HG02763 (cell line): ENCODE measurements around the gene CAMK1D.

ENCODE experiments used
- ATAC-seq: cut with Tn5 transposase; IDR thresholded peaks from one replicate; pipeline ENCODE4 v1.9.1; 2021; ENCODE audit warnings: mild to moderate bottlenecking, moderate library complexity; ENCODE audit not compliant: unreplicated experiment

Gene CAMK1D

DNA sequence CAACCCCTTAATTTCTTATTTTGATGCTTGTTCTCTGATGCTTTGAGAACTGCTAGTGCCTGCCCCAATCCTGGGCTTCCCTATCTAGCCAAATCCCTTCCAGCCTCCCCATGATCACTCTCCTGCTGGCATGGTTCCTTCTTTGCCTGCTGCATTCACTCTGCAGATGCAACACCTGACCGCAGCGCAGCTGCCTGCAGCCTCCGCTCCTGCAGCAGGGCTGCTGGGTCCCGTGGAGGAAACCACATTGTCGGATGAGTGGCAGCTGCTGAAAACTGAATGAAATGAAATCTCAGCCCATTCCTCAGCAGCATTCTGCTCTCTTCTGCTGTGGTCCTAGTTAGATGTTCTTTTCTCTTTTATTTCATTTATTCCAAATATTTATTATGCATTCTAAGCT is 331.9 kb downstream of the CAMK1D start:
- no peak for ATAC-seq

DNA sequence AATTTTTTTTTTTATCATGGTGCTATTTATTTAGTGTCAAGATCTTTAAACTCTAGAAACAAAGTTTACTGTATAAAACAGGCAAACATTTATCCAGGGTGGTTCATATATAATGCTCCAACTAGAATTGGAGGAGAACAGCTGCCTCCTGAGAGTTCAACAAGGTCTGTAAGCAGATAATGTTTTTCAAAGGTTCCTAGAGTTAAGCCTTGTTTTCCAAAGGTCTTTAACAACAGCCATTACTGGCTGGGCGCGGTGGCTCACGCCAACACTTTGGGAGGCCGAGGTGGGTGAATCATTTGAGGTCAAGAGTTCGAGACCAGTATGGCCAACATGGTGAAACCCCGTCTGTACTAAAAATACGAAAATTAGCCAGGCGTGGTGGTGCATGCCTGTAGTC is 335.4 kb downstream of the CAMK1D start:
- no peak for ATAC-seq

DNA sequence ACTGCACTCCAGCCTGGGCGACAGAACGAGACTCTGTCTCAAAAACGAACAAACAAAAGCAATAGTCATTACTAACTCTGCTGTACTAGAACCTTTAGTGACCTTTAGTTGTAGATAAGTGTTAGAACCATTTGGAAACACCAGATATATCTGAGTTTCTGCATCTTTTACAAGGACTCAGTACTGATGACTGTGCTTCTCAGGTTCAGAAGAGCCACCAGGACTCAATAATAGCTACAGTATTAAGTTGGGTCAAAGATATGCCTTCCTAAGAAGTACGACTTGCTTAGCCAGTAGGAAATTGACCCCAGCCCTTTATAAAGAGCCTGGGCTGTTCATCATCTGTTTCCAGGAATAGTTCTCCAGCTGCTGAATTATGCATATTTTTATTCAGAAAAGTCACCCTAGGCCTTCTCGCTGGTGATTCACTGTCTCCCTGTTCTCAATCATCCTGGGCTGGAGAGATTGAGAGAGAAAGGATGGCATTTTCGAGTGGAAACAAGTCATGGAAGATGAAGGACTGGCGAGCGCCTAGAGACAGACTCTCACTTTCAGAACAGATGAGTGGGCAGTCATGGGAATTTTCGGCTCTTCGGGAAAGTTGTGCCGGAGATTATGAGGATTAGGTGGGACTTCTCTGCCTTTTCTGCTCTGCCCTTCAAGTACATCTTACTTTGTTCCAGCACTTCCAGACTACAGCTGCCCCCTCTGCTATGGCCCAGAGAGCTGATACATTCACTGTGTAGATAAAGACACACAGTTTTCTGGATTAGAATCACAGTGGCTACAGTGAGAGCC is 336.1 kb downstream of the CAMK1D start:
- no peak for ATAC-seq

- ATAC-seq = no peak
Measured at GRCh38 chr10:12687996-12688395, 338.6 kb downstream of the CAMK1D start.

DNA sequence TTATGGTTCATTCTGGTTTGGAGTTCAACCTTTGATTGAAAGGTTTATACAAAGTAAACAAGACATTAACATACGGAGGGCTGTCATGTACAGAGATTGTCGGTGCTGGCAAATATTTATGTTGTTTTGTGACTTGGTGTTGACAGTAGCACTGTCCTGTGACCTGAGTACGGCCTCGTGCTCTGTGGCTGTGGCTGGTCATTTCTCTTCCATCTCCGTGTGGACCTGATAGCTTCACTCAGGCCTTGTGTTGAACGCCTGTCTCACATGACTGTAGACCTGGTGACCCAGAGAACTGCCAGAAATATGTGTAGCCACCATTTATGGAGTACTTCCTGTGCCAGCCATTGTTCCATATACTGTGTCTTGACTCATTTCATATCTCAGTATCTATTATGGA is 340.5 kb downstream of the CAMK1D start:
- no peak for ATAC-seq

- no peak for ATAC-seq
Measured at GRCh38 chr10:12690525-12691126, 341.3 kb downstream of the CAMK1D start.

DNA sequence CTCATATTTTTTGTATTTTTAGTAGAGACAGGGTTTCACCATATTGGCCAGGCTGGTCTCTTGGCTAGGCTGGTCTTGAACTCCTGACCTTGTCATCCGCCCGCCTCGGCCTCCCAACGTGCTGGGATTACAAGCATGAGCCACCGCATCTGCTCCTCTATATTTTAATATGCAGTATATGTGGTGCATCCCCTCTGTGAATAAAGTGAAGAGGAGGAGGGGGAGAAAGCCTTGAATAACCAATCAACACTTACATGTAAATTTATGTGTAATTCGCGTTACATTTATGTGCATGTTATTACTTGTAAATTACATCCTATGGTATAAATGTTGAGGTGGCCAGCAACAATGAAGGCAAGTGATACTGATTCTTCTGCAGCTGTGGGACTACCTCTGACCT is 342.2 kb downstream of the CAMK1D start:
- no peak for ATAC-seq

- ATAC-seq = no peak
Measured at GRCh38 chr10:12697764-12698163, 348.4 kb downstream of the CAMK1D start.

DNA sequence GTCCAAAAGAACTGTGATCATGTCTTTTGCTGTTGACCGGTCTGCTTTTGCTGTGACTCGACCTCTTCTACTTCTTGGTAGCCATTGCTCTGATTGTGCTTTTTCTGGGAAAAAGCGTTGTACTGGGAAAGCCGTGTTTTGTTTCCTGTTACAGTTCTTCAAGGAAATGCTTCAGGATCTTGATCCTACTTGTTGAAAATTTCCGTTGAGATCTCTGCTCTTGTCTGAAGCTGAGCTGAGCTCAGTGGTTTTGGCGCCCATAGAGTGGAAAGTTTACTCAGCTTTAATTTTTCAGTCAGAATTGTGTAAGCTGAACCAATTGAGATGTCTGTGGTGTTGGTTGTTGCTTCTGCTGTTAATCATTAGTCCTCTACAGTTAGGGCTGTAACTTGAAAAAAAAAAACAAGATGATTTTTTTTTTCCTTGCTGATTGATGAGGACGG is 349.9 kb downstream of the CAMK1D start:
- no peak for ATAC-seq

- no peak for ATAC-seq
Measured at GRCh38 chr10:12699781-12700556, 350.6 kb downstream of the CAMK1D start.

DNA sequence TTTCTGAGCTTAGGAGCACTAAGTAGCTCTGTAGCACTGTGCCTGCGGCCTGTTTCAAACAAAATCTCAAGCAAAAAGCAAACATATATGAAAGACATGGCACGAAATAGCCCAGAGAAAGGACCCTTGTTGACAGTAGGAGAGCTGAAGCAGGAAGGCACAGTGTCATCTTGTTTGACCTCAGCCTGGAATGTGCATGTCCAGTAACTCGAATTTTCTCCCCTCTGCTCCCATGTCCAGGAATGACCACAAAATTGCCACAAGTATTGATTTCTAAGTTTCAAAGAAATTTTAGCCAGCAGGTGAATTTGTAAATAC is 351.2 kb downstream of the CAMK1D start:
- no peak for ATAC-seq

DNA sequence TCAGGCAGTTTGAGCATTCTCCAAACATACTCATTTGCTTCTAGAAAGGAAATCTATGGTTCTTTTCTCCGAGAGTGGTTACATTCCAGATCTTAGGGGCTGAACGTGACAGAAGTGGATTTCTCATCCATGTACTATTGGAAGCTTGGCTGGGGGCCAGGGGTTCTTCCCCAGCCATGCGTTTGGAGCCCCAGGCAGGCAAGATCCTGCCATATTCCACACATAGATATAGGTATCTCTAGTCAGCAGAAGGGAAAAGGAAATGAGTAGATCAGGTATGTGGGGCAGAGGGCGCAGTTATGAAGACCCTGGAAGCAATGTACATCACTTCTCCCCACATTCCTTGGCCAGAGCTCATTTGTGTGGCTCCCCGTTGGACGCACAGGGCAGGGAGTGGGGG is 352.3 kb downstream of the CAMK1D start:
- ATAC-seq = no peak

- ATAC-seq = no peak
Measured at GRCh38 chr10:12702215-12702770, 352.9 kb downstream of the CAMK1D start.

DNA sequence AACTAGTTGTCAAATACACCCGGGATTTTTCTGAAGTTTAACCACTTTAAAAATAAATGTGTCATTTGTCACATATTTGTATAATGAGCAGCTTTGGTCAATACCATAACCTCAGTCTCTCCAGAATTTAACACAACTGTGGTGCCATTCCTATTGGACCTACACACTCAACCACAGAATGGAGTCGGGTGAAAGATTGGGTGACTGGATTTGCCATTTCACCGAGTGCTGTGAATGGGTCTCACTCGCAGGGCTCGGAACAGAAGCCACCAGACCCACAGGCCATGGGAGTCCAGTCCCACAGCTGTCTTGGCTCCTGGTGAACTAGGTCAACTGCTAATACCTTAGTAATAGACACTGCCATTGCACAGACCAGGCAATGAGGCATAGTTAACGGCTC is 353.8 kb downstream of the CAMK1D start:
- ATAC-seq = no peak

DNA sequence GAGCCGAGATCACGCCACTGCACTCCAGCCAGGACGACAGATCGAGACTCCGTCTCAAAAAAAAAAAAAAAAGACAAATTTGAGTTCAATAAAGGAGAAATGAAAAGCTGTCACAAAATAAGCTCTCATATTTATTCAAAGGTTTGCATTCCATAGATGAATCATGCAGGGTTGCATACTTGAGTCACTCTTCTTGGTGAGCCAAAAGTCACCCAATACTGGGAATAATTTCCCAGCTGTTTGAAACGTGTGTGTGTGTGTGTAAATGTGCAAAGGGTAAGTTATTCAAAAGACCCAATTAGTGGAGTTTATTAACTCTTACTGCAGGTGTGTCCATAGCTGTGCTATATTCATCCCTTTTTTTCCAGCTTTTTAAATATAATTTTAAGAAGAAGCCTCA is 354.5 kb downstream of the CAMK1D start:
- ATAC-seq = no peak

DNA sequence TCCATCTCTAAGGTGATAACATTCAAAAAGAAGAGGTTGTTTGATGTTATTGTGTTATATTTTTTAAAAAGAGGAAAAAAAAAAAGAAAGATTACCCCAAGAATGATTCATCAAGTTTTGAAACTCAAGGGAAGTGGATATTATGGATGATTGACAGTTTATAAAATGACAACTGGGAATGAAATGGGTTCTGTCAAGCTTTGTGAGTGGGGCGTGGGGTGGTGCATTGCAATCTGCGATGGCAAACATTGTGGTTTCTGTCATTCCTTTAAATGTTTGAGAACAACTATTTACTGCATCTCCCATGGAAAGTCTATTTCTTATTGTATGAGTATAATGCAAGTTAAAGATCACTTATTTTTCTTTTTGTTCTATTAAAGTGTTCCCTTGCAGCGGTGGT is 355.1 kb downstream of the CAMK1D start:
- ATAC-seq = no peak

DNA sequence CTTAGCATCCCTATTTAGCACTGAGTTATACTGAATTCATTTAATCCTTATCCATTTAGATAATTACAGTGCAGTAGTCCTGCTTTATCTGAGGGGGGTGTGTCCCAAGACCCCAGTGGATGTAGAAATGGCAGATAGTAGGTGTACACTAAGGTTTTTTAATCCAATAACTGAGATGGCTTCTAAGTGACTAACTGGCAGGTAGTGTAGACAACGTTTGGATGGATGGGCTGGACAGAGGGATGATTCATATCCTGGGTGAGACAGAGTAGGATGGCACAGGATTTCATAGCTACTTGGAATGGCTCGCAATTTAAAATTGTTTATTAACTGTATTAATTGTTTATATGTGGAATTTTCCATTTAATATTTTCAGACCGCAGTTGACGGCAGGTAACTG is 356.6 kb downstream of the CAMK1D start:
- ATAC-seq = no peak

DNA sequence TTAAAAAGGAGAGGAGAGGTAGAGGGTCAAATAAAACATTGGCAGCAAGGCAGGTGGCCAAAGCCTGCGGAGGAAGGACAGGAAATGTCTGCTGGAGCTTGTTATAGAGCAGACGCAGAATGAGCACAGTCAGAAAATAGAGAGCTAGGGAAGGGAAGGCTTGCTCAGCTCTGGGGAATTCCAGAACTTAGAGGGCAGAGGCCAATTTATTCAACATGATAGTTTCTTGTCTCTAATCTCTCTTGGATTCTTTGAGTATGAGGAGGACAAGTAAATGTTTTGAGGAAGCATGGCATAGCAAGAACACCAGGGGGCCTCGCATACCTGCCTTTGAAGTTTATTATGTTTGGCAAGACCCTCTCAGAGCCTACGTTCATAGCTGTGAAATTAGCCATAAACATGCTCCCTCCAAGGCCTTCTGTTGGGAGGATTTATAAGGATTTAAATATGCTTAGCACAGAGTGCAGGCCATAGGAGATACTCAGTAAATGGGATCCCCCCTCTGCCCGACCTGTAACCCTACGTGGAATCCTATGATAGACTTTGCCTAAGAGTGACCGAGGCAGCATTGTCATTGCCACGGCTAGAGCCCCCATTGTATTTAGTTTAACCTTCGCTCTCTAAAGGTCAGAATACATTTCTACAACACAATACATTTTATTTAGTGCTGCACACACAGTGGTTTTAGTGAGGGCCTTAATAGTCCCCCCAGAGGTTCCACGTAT is 358.3 kb downstream of the CAMK1D start:
- ATAC-seq = no peak

- ATAC-seq = no peak
Measured at GRCh38 chr10:12709000-12709401, 359.7 kb downstream of the CAMK1D start.

DNA sequence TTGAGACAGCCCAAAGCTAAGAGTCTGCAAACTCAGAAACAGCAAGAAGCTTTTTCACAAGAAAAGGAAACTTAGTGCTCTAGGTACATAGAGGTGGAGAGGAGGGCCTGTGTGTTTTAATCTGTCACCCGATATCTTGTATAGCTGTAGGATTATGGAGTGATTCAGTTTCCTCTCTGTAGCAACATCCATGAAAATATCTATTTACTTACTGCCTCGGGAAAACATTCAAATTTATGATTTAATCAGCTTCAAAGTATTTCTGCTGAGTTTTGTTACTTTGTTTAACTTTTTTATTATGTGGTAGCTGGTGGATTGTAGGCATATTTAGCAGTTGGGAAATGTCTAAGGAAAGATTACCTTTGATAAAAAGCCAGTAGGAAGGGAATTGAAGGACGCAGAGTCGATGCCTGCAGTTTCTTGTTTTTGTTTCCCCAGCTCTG is 360.2 kb downstream of the CAMK1D start:
- no peak for ATAC-seq

DNA sequence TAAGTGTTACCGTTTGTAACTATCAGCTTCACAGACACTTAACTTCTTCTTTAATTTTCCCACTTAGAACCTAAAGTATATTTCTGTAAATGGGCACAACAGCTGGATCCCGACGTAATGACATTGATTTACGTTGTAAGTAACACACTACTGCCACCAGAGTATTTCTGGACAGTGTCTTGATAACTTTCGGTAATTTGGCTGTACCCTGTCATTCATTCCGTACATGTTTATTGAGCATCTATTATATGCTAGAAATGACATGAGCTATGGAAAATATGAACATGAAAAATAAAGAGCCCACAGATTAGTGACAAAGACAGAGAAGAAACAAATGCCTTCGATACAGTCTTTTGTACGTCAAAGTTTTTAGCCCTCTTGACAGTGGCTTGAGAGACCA is 360.8 kb downstream of the CAMK1D start:
- no peak for ATAC-seq
